ENCODE data around the gene SEMA4C.

Gene SEMA4C

GRCh38 chr2:96819876-96820511, 49.9 kb downstream of the SEMA4C start:
- DNase-seq (ENCODE audit: low spot score), result no peak

- DNase-seq (ENCODE audit: low spot score), result no peak
These were observed 50.6 kb downstream of the SEMA4C start for GRCh38 chr2:96819128-96819875.

- DNase-seq (ENCODE audit: low spot score), result no peak
These were observed 52.0 kb downstream of the SEMA4C start for GRCh38 chr2:96817882-96818281.

GRCh38 chr2:96816836-96817702, 52.8 kb downstream of the SEMA4C start:
- peak; percentile 47 for DNase-seq (ENCODE audit: low spot score)

- peak; percentile 100 for DNase-seq (ENCODE audit: low spot score)
These were observed 53.6 kb downstream of the SEMA4C start, which contains the start of gene CNNM3 for GRCh38 chr2:96816127-96816835. TSS of gene CNNM3 (plus strand) at chr2:96816268. CDS start at chr2:96816278, 10 bp downstream.

- peak; percentile 58 for DNase-seq (ENCODE audit: low spot score)
These were observed 54.4 kb downstream of the SEMA4C start for GRCh38 chr2:96815326-96816126.

- DNase-seq (ENCODE audit: low spot score), result no peak
These were observed 56.2 kb downstream of the SEMA4C start for GRCh38 chr2:96813656-96814055.

GRCh38 chr2:96811917-96812316, 58.0 kb downstream of the SEMA4C start:
- DNase-seq (ENCODE audit: low spot score), result peak; percentile 39

- DNase-seq (ENCODE audit: low spot score), result no peak
These were observed 59.1 kb downstream of the SEMA4C start for GRCh38 chr2:96810783-96811192.

- no peak for DNase-seq (ENCODE audit: low spot score)
These were observed 59.7 kb downstream of the SEMA4C start for GRCh38 chr2:96809951-96810782.
